PC-9 (cell line): ENCODE results near the gene INPP4A. TPM values are rescaled to one million over a fixed set of nuclear protein-coding genes. Genes with fewer than 3 reads are reported as not detected.
"Not testable (repeated sequence)": the region's sequence is repeated elsewhere in the genome, so short reads cannot be mapped to it uniquely, and the experiment has no call there.

Experiments
- BruUV-seq: library from RNA; stranded (reverse); fragments of 400-500 nt; replicated peaks from 2 replicates; lab custom pipeline; 2021; lab: Mats Ljungman, UMichigan
- CTCF ChIA-PET: fragments of 300-600 bp; sonication (Branson Sonifier 250); formaldehyde crosslinking; loops from one replicate; lab custom pipeline; 2022; ENCODE audit warnings: antibody characterized with exemption; lab: Charles Lee
- POLR2A ChIA-PET: fragments of 300-600 bp; sonication (Branson Sonifier 250); formaldehyde crosslinking; loops from one replicate; lab custom pipeline; 2022; ENCODE audit warnings: antibody characterized with exemption; ENCODE audit not compliant: unreplicated experiment; lab: Charles Lee
- DNase-seq, 2 experiments: peaks; one replicate each; pipeline versions ENCODE4 v3.0.0 to v3.0.0-alpha.2; 2015 to 2022; ENCODE audit warnings: mixed read lengths in 1 of 2
- H2AFZ ChIP-seq: fragments of 200-600 bp; sonication (generic); 2 replicates; pipeline ENCODE4 v1.8.1; 2017; ENCODE audit warnings: antibody characterized with exemption
- H3F3A ChIP-seq: fragments of 200-600 bp; sonication (generic); 2 replicates; pipeline ENCODE4 v1.8.1; 2017; ENCODE audit warnings: antibody characterized with exemption, mild to moderate bottlenecking, low read depth; ENCODE audit not compliant: insufficient read depth
- H3K27ac ChIP-seq: fragments of 200-600 bp; sonication (generic); 2 replicates; pipeline ENCODE4 v1.6.1; 2016; ENCODE audit warnings: mixed run types
- H3K27me3 ChIP-seq: fragments of 200-600 bp; sonication (generic); 2 replicates; pipeline ENCODE4 v1.6.1; 2016; ENCODE audit warnings: low read depth, mixed run types; ENCODE audit not compliant: insufficient read depth
- H3K36me3 ChIP-seq: fragments of 200-600 bp; sonication (generic); 2 replicates; pipeline ENCODE4 v1.6.1; 2016; ENCODE audit warnings: low read depth, mixed run types
- H3K4me1 ChIP-seq: fragments of 200-600 bp; sonication (generic); replicated peaks from 2 replicates; pipeline ENCODE4 v1.6.1; 2016; ENCODE audit warnings: mixed run types; ENCODE audit not compliant: insufficient read depth
- H3K4me2 ChIP-seq: fragments of 200-600 bp; sonication (generic); 2 replicates; pipeline ENCODE4 v1.6.1; 2017; ENCODE audit warnings: mixed run types
- H3K4me3 ChIP-seq: fragments of 200-600 bp; sonication (generic); 2 replicates; pipeline ENCODE4 v1.6.1; 2016; ENCODE audit warnings: mixed run types
- H3K79me2 ChIP-seq: fragments of 200-600 bp; sonication (generic); 2 replicates; pipeline ENCODE4 v1.6.1; 2017; ENCODE audit warnings: low read depth, mixed run types
- H3K9me2 ChIP-seq: fragments of 200-600 bp; sonication (generic); 2 replicates; pipeline ENCODE4 v1.8.1; 2017; ENCODE audit warnings: mild to moderate bottlenecking; ENCODE audit not compliant: insufficient read depth
- H3K9me3 ChIP-seq: fragments of 200-600 bp; sonication (generic); 2 replicates; pipeline ENCODE4 v1.8.1; 2016; ENCODE audit warnings: low read depth; ENCODE audit not compliant: insufficient read depth
- H4K20me1 ChIP-seq: fragments of 200-600 bp; sonication (generic); 2 replicates; pipeline ENCODE4 v1.8.1; 2017; ENCODE audit not compliant: insufficient read depth
- CTCF ChIP-seq: fragments of 200-600 bp; sonication (generic); conservative IDR thresholded peaks from 2 replicates; pipeline ENCODE4 v1.6.1; 2017; ENCODE audit warnings: mixed run types, antibody characterized with exemption, mild to moderate bottlenecking, moderate library complexity
- EZH2 ChIP-seq: fragments of 200-600 bp; sonication (generic); IDR thresholded peaks from 2 replicates; pipeline ENCODE4 v1.8.0; 2017; ENCODE audit warnings: antibody characterized with exemption, low read depth
- intact Hi-C: fragments of 100-400 bp; cut with micrococcal nuclease; formaldehyde crosslinking; loops from one replicate; pipeline ENCODE4 v1.10.0; 2022; ENCODE audit not compliant: unreplicated experiment
- total RNA-seq: library from RNA; stranded (reverse); gene quantifications from 2 replicates; pipeline ENCODE4 v1.2.3, GENCODE V29; 2021

INPP4A gene
- total RNA-seq, 1 experiment from 2014 or later = 52.9 TPM

GRCh38 chr2:98433363-98433964 is 11.2 kb upstream of the INPP4A start:
- H3F3A ChIP-seq = no peaks in the 10 kb centered on the region
- H2AFZ ChIP-seq = no peak overlapping the region
- H3K9me2 ChIP-seq = no peaks in the 10 kb centered on the region
- BruUV-seq = no TSS peak
- no peaks in the 10 kb centered on the region for H3K79me2 ChIP-seq
- intact Hi-C loops = no loop called here
- TF ChIP-seq CTCF = no peak
- TF ChIP-seq EZH2 = no peak
- POLR2A ChIA-PET = no interaction called here
- no peak for DNase-seq
- no peak overlapping the region for H3K4me2 ChIP-seq
- H3K27me3 ChIP-seq = no peaks in the 10 kb centered on the region
- CTCF ChIA-PET = no interaction called here
- H3K36me3 ChIP-seq = no peaks in the 10 kb centered on the region
- no peak overlapping the region for H3K27ac ChIP-seq
- H3K4me3 ChIP-seq = no peak overlapping the region
- H4K20me1 ChIP-seq = no peaks in the 10 kb centered on the region
- H3K9me3 ChIP-seq = peaks cover 7% of the 10 kb centered on the region
- H3K4me1 ChIP-seq = no peaks in the 10 kb centered on the region

DNA sequence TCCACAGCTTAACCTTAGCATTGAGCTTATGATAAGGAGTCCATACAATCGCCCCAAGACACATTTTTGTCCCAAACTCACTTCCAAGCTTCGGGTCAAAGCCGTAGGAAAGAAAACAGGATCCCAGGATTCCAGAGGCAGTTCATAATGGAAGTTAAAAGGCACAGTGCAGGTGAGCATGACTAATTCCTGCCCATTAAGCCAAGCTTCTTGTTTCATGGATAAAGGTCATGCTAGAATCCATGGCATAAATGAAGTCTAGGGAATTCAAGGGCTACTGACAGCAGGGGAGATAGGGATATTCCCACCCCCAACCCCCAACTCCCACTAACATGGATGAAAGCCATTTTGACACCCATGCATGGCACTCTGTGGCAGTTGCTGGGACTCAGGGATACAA is 10.2 kb upstream of the INPP4A start:
- CTCF ChIA-PET = no interaction called here
- Histone ChIP-seq H3K9me3 (peaks cover 7% of the 10 kb centered on the region), H3K36me3 (no peaks in the 10 kb centered on the region), H3K4me3 (no peak overlapping the region), H3K4me2 (no peak overlapping the region), H3F3A (no peaks in the 10 kb centered on the region), H3K4me1 (no peaks in the 10 kb centered on the region), H3K27ac (no peak overlapping the region), H3K9me2 (no peaks in the 10 kb centered on the region), H4K20me1 (no peaks in the 10 kb centered on the region), H3K27me3 (no peaks in the 10 kb centered on the region), H3K79me2 (no peaks in the 10 kb centered on the region), H2AFZ (no peak overlapping the region)
- POLR2A ChIA-PET = no interaction called here
- BruUV-seq = no TSS peak
- intact Hi-C loops = no loop called here
- TF ChIP-seq CTCF (no peak), EZH2 (no peak)
- DNase-seq = no peak

- H3K36me3 ChIP-seq, H3K9me3 ChIP-seq, H3F3A ChIP-seq, H3K4me2 ChIP-seq, H3K27ac ChIP-seq, H3K4me1 ChIP-seq, H3K79me2 ChIP-seq, intact Hi-C loops, H3K4me3 ChIP-seq, H4K20me1 ChIP-seq, H3K27me3 ChIP-seq, H2AFZ ChIP-seq, POLR2A ChIA-PET, BruUV-seq, CTCF ChIA-PET, DNase-seq, H3K9me2 ChIP-seq: not testable (repeated sequence)
Measured at GRCh38 chr2:98435670-98436069, 9.0 kb upstream of the INPP4A start.

DNA sequence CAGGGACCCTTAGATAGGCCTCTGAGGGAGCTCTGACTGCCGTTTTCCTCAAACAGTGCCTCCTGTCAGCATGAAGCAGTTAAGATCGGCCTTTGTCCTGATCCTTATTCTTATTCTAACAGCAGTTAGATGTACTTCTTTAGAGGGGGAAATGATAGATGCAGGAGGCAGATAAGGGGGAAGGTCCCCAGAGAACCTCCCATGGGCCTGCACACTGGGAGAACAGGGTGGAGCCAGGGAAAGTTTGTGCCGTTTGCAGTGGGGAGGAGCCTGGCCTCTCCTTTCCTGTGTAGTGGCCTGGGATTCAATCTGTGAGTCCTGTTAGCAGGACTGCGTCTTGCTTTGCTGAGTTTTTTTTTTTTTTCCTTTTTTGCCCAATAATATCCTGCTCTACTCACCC is 7.9 kb upstream of the INPP4A start:
- no peak overlapping the region for H3K4me3 ChIP-seq
- H3K27me3 ChIP-seq = no peaks in the 10 kb centered on the region
- H3K4me2 ChIP-seq = no peak overlapping the region
- H3K4me1 ChIP-seq = no peaks in the 10 kb centered on the region
- no peak for TF ChIP-seq EZH2
- TF ChIP-seq CTCF = no peak
- H3F3A ChIP-seq = no peaks in the 10 kb centered on the region
- no peaks in the 10 kb centered on the region for H3K36me3 ChIP-seq
- CTCF ChIA-PET = no interaction called here
- BruUV-seq = no TSS peak
- no peak overlapping the region for H3K27ac ChIP-seq
- POLR2A ChIA-PET = no interaction called here
- no peaks in the 10 kb centered on the region for H4K20me1 ChIP-seq
- DNase-seq = no peak
- H2AFZ ChIP-seq = no peak overlapping the region
- H3K9me3 ChIP-seq = peaks cover 7% of the 10 kb centered on the region
- intact Hi-C loops = no loop called here
- no peaks in the 10 kb centered on the region for H3K79me2 ChIP-seq
- H3K9me2 ChIP-seq = no peaks in the 10 kb centered on the region
